Occipital lobe (tissue), 2 donors: Measurements from ENCODE around the gene KRTAP9-6. TPM values are rescaled to one million over a fixed set of nuclear protein-coding genes. Genes with fewer than 3 reads are reported as not detected.
"Not testable (repeated sequence)": the region's sequence is repeated elsewhere in the genome, so short reads cannot be mapped to it uniquely, and the experiment has no call there.

Source experiments
- DNase-seq: peaks from one replicate; lab custom pipeline; 2025; lab: John Stamatoyannopoulos, UW
- total RNA-seq: library from RNA; depleted of rRNA; stranded (reverse); fragments of >200 nt; gene quantifications from one replicate; pipeline ENCODE4 v1.2.3, GENCODE V29; 2014

KRTAP9-6 gene
- total RNA-seq, 1 donor from 2014 or later = not detected

GRCh38 chr17:41271323-41271722, 6.1 kb downstream of the KRTAP9-6 start:
- not testable (repeated sequence) for DNase-seq

- no peak for DNase-seq
Observed at GRCh38 chr17:41271858-41272257, 6.7 kb downstream of the KRTAP9-6 start.

DNA sequence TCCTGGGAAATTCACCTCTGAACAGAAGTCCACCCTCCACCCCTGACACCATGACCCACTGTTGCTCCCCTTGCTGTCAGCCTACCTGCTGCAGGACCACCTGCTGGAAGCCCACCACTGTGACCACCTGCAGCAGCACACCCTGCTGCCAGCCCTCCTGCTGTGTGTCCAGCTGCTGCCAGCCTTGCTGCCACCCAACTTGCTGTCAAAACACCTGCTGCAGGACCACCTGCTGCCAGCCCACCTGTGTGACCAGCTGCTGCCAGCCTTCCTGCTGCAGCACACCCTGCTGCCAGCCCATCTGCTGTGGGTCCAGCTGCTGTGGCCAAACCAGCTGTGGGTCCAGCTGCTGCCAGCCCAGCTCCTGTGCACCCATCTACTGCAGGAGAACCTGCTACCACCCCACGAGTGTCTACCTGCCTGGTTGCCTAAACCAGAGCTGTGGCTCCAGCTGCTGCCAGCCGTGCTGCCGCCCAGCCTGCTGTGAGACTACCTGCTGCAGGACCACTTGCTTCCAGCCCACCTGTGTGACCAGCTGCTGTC, 10.5 kb downstream of the KRTAP9-6 start, which contains the start of gene KRTAP9-7:
KRTAP9-7 (plus strand) TSS at position 51 of the 543 bp plus-strand sequence; CDS start at position 51, 0 bp downstream.
- DNase-seq = not testable (repeated sequence)

DNA sequence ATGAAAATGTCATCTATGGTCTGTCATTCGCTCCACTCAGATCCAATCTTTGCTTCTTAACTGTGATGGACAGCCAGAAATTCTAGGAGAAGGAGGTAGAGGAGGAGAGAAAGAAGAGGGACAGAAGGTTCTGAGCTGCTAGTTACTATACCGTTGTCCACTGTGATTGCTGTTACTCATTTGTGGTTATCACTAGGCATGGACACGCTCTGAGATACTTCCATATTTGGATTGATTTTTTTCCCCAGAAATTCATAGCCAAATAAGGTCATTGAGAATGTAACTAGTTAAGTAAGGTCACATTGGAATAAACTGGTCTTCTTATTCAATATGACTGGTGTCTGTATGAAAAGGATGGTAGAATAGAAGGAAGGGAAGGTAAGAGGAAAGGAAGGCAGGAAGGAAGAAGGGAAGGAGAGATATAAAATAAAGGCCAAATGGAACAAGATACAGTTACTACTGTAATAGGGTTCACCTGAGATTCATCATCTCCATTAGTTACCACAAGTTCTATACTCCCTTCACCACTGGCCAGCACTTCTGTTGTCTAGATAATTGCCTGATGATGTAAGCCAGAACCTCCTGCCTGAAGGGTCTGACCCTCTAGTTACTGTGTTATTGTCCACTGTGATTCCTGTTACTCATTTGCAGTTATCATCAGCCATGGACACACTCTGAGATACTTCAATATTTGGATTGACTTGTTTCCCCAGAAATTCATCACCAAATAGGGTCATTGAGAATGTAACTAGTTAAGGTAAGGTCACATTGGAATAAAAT, 13.2 kb downstream of the KRTAP9-6 start:
- DNase-seq = no peak

- no peak for DNase-seq
Observed at GRCh38 chr17:41284043-41284442, 18.9 kb downstream of the KRTAP9-6 start.

DNA sequence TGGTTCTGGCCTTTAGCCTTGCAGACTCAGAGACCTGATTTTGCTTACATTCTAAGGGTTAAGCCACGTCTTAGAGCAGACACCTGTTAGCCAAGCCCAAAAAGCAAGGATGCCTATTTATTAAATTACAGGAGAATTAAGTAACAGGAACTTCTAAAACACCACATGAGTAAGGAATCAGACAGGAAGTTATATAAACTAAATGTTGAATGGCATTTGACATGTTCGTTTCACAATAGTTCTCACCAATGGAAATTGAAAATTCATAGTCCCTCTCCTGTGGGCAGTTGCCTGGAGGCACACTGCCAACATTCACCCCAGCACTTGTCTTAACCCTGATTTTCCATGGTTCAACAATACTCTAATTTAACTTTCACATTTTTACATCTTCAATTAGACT, 19.4 kb downstream of the KRTAP9-6 start:
- DNase-seq = no peak

- DNase-seq = no peak
Observed at GRCh38 chr17:41287050-41287449, 21.9 kb downstream of the KRTAP9-6 start.

- no peak for DNase-seq
Observed at GRCh38 chr17:41294016-41294415, 28.8 kb downstream of the KRTAP9-6 start.

DNA sequence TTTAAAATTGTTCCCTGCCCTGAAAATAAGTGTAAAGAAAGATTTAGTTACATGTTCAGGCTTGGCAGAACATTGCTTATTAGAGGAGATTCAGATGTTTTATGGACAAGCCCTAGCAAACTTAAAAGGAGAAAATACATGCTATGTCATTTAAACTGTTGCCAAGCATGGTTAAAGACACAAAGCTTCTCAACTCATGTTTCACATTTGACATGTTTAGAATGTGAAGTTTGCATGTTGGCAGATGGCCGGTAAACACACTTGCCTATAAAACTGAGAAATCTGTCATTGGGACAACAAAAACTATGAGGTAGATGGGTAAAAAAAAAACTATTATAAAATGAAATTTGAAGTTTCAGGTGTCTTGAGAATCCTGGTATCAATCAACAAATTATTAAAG, 31.7 kb downstream of the KRTAP9-6 start:
- DNase-seq = no peak

GRCh38 chr17:41298458-41299135, 33.4 kb downstream of the KRTAP9-6 start:
- DNase-seq = no peak

DNA sequence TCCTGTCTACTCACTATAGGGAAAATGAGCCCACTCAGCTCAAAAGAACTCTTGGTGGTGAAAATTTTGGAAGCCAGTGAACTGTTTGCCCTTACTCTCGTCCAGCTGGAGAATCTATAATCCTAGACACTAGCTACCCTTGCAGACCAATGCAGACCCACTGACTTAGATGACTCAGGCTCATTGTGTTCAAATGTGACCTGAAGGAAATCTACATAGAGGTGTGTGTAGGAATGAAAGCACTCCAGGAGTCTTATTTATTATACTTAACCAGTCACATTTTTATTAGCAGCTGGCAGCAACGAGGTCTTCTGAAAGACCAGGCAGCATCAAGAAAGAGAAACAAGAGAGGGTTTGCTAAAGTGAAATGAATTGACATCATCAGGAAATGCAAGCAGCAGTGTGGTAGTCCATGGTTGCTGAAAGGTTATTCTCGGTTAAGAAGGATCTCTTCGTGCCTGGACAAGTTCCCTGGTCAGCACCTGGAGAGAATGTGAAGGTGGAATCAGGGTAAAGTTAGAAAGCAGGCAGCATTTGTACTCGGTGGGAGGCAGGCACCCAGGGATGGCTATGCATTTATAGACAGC, 36.1 kb downstream of the KRTAP9-6 start:
- DNase-seq = no peak

- DNase-seq = no peak
Observed at GRCh38 chr17:41301916-41302901, 37.0 kb downstream of the KRTAP9-6 start, which contains the start of gene KRTAP29-1. Gene KRTAP29-1 (minus strand): TSS chr17:41302851. CDS start chr17:41302851, 0 bp downstream.

DNA sequence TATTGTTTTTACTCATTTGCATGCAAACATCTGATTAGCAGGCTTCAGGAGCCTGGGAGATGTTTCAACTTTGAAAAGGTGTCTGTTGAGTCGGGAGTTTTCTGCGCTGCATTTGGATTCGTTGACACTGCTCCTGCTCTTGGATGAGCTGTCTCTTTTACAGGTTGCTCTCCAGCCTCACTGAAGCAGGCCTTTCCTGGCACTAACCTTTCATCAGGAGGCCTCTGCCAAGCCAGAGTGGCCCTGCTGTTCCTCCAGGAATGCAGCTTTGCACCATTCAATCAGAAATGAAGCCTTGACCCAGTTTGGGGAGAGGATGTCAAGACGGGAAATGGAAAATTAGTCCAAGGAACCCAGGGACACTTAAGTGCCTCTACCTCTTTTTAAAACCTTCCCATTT, 37.8 kb downstream of the KRTAP9-6 start:
- no peak for DNase-seq

DNA sequence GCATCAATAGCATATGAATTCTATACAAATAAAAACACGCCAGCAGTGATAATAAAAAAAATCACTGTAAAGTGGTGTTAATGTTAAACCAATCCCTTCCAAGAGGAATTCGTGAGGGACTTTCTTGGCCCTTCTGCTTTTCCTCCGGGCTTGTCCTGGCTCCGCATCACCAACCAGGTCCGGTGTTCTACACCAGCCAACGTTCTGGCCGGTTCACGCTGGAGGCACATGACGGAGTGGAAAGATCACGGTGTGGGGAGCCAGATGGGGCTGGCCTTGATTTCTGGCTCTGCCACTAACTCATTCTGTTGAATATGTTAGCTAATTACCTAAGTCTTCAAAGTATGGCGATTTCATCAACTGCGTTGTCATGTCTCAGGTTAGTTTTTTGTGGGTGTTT, 38.9 kb downstream of the KRTAP9-6 start:
- no peak for DNase-seq

DNA sequence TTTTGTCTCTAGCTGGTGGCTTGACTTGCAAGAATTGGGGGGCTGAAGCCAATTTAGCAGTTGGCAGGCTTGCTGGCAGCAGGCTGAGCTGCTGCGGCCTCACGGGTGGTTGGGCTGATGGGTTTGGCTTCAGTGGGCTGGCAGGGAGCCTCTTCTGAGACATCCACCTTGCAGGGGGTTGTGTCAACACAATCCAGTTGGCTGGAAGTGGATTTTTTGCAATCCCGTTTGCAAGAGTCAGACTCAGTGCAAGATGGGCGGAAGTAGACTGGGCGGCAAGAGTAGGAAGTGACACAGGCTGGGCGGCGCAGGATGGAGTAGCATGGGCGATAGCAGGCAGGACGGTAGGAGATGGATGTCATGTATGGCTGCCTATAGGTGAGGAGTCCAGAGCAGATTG, 42.5 kb downstream of the KRTAP9-6 start:
- DNase-seq = no peak

- DNase-seq = peak; percentile 48
Observed at GRCh38 chr17:41308251-41308917, 43.2 kb downstream of the KRTAP9-6 start.

GRCh38 chr17:41308918-41309359, 43.8 kb downstream of the KRTAP9-6 start, which contains the start of gene KRTAP16-1:
Gene KRTAP16-1 (minus strand): TSS chr17:41309309. CDS start chr17:41309253, 56 bp downstream.
- no peak for DNase-seq

DNA sequence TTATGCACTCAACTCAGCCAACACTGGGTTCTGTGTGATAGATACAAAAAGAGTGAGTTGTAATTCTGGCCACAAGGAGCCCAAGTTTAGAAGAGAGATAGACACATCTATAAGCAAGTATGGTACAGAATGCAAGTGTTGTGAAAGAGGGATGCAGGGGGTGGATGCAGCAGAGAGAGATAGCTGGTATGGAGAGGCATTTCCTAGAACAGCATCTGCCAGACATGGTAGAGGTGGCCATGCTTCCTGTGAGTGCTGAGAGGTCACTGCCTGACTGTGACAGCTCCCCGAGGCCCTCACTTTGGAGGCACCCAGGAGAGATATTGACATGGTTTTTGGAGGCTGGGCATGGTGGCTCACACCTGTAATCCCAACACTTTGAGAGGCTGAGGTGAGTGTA, 45.9 kb downstream of the KRTAP9-6 start:
- DNase-seq = no peak

DNA sequence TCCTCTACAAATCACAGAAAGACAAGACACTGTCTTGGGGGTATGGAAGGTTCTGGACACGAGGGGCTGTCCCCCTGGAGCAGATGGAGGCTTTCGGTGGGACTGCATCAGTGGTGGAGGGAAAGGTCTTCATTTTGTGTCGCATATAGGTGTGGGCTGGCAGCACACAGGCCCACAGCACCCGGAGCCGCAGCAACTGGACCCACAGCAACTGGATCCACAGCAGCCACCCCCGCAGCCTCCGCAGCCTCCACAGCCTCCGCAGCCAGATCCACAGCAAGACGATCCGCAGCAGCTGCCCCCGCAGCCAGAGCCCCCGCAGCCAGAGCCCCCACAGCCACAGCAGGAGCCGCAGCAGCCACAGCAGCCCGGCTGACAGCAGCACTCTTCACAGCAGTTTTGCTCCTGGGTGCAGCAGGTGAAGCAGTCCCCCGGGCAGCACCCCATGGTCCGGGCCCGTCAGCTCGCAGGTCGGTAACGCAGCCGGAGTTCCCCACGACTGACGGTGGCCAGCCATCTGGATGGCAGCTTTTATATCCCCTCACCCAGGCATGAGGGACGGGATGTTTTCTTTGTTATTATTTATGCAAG, 50.1 kb downstream of the KRTAP9-6 start, which contains the start of gene KRTAP17-1:
KRTAP17-1 (minus strand) TSS at position 507 of the 591 bp plus-strand sequence; CDS start at position 447, 60 bp downstream.
- no peak for DNase-seq
